ENCODE measurements around the gene ASPM. TPM values are rescaled to one million over a fixed set of nuclear protein-coding genes. Genes with fewer than 3 reads are reported as not detected.

ASPM gene
- total and polyA plus RNA-seq, 2 of the 8 experiments (the other 6 are each of a cell fraction or from before 2014, with no cell fraction given): 5.1 to 50.3 TPM

DNA sequence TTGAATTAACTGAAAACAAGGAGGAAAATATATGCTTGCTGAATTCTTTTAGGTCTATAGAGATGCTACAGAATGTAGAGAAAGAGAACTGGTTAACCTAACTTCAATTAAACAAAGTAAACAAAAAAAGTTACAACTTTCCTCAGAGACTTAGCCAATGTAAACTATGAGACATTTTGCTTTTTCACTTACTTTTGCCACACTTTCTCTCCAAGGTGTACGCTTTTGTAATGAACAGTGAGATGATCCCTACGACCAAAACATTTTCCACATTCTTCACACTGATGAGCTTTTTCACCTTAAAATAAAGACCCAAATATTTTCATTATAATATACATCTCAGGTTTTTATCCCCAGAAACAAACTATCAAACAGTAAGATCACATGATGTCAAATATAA, 28.3 kb upstream of the ASPM start (continued):
- no peak for TF ChIP-seq KDM1A (IDR thresholded peaks at IDR 0.05; ENCODE audit: borderline replicate concordance, low read length)
- TF ChIP-seq CEBPB (IDR thresholded peaks at IDR 0.05; ENCODE audit: low read depth, low read length): no peak
- no peak for TF ChIP-seq CBX8 (IDR thresholded peaks at IDR 0.05; ENCODE audit: borderline replicate concordance, low read depth, low read length)
- TF ChIP-seq TBP (IDR thresholded peaks at IDR 0.05; ENCODE audit: low read depth, low read length): no peak
- TF ChIP-seq SIN3A (conservative IDR thresholded peaks at IDR 0.05 in 1 of 2, IDR thresholded peaks at IDR 0.05 in 1 of 2; ENCODE audit: low read depth in 1 of 2, low read length in 2 of 2): no peak
- no peak for TF ChIP-seq TEAD4 (IDR thresholded peaks at IDR 0.05; ENCODE audit: low read depth, low read length)

All from H1 (cell line).